Activated CD4-positive, CD25-positive, alpha-beta regulatory T cell treated with anti-CD3 and anti-CD28 coated beads, Interleukin-2, amount 50 U/mL, for 72 hours (primary cell): ENCODE data around the gene GLYATL1B.
"Not testable (repeated sequence)": the region's sequence is repeated elsewhere in the genome, so short reads cannot be mapped to it uniquely, and the experiment has no call there.

Experiments
- DNase-seq: peaks from one replicate; pipeline ENCODE4 v3.0.0; 2021

The GLYATL1B gene

DNA sequence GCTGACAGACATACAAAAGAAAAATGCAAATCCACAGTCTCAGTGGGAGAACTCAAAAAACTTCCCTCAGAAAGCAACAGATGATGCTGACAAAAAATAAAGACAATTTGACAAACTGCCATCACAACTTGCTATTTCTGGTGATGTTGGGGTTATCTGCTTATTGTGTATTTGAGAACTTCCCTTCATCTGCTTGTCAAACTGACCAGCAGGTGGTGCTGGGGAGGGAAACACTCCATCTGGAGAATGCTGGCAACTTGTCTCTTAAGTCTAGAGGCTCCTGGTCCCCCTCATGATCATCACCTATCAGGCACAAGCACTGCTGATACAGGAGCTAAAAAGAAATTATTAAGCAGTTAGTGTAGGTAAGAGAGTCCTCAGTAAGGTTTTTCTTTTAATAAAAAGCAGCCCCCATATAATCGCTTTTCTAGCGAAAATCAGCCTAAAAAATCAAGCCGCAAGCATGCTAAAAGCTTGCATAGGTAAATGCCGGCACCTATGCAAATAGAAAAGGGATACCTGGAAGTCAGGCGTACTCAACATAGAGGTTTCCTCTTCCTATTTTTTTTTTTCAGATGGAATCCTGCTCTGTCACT is 11.1 kb downstream of the GLYATL1B start:
- DNase-seq: peak; percentile 48

DNA sequence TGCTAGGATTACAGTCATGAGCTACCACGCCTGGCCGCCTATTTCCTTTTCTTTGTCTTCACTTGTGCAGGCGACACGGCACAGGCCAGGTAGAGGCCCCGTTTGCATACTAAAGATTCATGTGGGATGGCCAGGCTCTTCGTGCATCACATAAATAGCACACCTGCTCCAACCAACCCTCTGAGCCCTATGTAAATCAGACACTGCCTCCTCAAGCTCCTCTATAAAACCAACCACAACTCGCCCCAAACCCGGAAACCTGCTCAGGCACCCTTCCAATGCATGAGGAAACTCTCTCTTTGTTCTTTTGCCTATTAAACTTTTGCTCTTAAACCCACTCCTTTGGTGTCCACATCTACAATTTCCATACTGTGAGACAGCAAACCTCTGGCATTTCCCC is 11.8 kb downstream of the GLYATL1B start:
- not testable (repeated sequence) for DNase-seq

DNA sequence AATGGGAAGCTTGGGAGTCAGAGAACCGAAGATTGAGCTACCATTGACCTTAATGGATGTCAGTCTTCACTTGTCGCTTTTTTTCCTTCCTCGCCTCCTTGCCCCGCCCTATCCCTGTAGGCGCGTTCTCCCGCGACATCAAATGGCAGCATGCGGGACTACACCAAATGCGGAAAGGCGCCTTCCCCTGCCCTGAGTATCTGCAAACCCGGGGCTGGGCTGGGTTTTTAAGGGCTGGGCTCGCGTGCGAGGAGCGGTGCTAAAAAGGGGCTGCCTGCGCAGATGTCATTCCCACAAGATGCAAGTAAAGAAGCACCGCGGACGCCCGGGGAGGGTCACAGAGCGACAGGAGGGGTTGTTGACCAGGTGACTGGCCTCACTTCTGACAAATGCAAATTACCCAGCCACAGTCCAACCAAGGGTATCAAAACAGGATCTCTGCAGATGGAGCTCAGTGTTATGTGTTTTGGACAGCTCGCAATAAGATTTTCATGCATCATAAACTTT is 16.2 kb downstream of the GLYATL1B start:
- DNase-seq: peak; percentile 46

DNA sequence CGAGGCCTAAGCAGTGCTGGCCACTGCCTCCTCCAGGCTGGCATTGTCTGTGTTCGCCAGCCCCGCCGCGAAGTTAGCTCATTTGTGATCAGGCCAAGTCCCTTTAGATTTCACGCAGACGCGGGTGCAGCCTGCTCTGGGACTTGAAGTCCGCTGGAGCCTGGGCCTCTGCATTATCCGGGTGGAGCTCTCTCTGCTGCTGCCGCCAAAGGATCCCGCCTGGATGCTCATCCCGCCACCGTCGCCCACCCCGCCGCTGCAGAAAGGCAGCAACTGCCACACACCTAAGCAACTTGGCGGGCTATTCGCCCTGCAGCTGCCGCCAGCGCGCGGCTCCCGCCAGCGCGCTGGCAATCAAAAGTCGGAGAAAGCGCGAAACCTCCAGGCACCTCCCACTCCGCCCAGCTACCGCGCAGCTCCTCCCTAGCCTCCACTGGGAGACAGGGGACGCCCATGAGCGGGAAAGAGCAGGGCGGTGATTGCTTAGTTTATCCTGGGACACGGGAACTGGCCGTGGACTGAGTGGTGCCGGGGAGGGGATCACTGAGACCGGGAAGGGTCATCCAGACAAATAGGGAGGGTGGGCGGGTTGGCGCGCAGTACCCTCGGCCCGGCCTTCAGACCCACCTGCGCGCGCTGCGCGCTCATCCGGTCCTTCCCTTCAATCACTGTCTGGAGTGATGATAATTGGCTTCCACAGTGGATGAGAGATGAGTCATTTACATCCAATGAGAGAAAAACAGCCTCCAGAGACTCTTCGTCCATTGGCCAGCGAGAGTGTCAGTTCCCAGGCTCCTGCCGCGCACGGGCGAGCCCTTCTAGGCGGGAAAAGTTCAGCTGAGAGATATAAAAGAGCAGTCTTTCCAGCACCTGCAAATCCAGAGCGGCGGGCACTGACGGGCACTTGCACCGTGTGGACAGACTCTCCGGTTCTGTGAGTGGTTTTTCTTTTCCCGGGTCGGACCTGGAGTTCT is 20.5 kb downstream of the GLYATL1B start, which contains the start of gene FAM111B:
Gene FAM111B (plus strand): TSS at position 875 of the 974 bp plus-strand sequence. CDS start 2,389 bp downstream, outside the sequence.
- DNase-seq: peak; percentile 67

DNA sequence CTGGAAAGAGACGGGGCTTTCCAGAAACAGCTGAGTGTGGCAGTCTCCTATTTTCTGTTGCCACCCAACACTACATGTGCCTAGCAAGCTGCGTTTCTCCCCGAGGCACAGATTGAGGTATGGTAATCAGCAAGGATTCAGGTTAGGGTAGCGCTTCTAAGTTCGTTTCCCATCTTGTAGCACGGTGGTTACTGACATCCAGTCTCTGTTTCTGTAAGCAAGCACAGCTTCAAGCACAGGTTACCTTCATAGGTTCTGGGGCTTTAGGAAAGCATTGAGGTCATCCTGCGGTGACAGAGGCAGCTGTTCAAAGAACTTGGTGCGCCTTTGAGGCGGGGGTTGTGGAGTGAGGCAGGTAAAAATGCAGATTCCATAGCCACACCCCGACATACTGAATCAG is 21.6 kb downstream of the GLYATL1B start:
- DNase-seq: not testable (repeated sequence)

DNA sequence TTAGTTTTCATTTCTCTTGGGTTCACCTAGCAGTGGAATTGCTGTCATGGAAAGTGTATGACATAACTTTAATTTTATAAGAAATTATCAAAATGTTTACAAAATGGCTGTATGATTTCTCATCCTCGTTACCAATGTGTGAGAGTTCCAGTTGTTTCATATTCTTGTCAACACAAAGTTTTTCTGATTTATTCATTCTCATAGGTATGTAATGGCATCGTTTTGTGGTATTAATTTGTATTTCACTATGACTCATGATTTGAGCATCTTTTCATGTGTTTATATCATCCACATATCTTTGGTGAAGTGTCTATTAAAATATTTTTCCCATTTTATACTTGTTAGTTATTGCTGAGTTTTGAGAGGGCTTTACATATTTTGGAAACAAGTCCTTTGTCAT is 26.4 kb downstream of the GLYATL1B start:
- no peak for DNase-seq

DNA sequence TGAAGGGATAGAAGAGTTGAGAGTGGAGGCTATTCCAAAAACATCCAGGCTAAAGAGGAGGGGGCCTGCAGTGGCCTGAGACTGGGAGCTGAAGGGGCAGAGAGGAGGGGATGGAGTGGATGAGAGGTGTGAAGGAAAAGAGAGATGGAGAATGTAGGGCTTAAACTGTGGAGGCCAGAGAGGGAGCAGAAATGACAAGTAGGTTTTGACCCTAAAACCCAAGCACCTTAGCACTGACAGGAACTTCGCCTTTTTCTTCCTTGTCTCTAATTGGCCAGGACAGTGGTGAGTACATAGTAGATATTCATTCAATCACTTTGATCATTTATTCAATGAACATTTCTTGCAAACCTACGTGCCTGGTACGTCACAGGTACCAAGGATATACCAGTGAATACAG is 28.2 kb downstream of the GLYATL1B start:
- no peak for DNase-seq

DNA sequence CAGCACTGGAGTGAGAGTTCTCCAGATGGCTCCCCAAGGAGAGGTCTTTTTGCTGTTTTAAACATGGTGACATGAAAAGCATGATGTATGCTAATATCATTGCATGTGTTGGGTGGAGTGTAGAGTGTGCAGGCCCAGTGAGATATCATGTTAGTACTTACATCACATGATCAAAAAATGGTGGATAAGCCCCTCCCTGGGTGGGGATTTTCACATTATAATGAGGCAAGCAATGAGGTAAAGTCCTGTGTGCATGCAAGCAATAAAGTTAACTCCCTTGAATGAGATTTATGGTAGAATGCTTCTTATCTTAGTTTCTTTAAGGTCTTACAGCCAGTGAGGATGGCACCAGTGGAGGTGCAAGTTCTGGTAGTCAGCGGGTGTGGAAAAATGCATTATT is 29.4 kb downstream of the GLYATL1B start:
- DNase-seq: no peak

DNA sequence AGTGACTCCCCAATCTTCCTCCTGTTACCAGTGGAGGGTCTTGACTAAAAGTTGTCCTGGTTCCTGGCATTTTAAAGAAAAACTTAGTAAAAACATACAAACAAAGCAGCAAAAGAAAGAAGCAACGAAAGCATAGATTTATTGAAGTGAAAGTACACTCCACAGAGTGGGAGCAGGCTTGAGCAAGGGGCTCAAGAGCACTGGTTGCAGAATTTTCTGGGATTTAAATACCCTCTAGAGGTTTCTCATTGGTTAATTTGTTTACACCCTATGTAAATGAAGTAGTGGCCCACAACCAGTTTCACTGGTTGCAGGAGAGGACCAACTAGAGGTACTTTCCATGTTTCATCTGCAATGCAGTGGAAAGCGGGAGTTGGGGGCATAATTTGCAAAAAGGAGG is 31.7 kb downstream of the GLYATL1B start:
- DNase-seq: no peak

DNA sequence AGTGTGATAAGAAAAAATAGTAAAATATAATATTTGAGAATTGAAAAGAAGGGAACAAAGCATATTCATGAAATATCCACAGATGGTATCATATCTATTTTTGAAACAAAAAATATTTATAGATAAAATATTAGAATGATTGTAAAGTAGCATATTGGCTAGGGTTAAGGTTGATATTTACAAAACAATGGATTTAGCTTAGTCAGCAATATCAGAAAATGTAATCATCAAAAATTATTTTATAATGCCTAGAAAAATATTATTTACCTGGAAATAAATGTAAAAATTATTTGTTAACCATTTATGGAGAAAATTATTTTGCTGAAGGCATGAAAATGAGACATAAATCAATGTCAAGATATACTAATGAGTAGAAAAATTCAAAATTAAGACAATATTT is 33.7 kb downstream of the GLYATL1B start:
- no peak for DNase-seq

DNA sequence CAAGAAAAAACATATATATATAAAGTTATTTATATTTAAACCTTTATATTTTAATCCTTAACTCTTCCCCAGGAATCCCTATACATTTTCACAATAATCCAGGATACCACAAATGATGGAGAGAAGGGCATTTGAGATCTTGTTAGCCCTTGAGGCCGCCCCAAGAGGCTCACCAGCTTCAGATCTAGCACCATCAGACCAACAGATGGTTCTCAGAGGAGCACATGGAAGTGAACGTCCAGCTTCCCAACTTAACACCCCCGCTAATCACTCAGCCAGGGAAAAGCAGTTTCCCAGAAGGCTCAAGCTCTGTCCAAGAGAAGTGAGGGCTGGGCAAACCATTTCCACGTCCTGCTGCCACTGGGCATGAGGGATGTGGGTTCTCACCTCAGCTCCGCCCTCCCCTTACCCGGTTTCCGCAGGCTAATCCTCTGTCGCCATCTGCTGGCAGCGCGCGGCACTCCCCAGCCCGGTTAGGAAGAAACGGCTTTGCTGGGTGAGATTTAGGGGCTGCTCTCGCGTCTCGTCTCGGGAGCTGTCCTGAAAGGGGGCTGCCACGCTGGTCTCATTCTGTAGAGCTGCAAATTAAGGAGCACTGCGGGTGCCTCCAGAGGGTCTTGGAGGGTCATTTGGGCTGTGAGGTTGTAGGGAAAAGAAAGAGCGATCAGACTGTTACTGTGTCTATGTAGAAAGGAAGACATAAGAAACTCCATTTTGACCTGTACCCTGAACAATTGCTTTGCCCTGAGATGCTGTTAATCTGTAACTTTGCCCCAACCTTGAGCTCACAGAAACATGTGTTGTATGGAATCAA is 49.7 kb downstream of the GLYATL1B start:
- DNase-seq: peak; percentile 91

DNA sequence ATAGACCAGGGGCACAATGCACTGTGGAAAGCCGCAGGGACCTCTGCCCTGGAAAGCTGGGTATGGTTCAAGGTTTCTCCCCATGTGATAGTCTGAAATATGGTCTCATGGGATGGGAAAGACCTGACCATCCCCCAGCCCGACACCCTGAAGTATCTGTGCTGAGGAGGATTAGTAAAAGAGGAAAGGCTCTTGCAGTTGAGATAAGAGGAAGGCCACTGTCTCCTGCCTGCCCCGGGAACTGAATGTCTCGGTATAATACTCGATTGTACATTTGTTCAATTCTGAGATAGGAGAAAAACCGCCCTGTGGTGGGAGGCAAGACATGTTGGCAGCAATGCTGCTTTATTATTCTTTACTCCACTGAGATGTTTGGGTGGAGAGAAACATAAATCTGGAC is 50.4 kb downstream of the GLYATL1B start:
- not testable (repeated sequence) for DNase-seq

DNA sequence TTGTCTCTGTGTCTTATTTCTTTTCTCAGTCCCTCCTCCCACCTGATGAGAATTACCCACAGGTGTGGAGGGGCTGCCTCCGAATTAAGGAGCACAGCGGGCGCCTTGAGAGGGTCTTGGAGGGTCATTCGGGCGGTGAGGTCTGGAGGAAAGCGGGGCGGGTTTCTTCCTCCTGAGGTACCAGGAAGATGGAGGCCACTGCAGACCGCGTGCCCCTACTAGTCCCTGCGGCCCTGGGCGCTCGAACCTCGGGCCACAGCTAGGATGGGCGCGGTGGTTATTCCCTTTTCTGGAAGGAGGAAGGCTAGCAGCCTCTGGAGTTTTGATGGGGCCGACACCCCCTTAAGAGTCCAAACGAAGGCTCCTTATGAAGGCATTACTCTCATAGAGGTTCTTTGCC is 51.1 kb downstream of the GLYATL1B start:
- DNase-seq: no peak

DNA sequence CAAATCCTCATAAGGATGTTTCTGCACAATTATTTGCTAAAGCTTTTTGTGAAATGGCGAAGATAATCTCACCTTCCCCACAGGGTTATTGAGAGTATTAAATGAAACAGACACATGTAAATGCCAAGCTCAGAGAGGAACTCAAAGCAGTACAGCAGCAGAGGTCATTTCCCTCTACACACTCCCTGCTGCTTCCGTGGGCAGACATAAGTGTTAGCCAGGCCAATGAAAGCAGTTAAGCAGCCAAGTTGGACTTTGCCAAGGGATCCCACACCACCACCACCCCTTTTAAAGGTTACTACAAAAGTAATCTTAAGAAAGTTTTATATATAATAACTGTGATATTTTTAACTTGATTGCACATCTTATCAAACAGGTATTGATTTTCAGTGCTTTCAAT is 52.5 kb downstream of the GLYATL1B start:
- no peak for DNase-seq

DNA sequence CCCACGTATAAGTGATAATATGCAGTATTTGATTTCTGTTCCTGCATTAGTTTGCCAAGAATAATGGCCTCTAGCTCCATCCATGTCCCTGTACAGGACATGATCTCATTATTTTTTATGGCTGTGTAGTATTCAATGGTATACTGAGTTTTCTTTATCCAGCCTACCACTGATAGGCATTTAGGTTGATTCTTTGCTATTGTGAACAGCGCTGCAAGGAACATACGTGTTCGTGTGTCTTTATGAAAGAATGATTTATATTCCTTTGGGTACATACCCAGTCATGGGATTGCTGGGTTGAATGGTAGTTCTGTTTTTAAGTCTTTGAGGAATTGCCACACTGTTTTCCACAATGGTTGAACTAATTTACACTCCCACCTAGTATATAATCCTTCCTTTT is 55.1 kb downstream of the GLYATL1B start:
- DNase-seq: no peak

DNA sequence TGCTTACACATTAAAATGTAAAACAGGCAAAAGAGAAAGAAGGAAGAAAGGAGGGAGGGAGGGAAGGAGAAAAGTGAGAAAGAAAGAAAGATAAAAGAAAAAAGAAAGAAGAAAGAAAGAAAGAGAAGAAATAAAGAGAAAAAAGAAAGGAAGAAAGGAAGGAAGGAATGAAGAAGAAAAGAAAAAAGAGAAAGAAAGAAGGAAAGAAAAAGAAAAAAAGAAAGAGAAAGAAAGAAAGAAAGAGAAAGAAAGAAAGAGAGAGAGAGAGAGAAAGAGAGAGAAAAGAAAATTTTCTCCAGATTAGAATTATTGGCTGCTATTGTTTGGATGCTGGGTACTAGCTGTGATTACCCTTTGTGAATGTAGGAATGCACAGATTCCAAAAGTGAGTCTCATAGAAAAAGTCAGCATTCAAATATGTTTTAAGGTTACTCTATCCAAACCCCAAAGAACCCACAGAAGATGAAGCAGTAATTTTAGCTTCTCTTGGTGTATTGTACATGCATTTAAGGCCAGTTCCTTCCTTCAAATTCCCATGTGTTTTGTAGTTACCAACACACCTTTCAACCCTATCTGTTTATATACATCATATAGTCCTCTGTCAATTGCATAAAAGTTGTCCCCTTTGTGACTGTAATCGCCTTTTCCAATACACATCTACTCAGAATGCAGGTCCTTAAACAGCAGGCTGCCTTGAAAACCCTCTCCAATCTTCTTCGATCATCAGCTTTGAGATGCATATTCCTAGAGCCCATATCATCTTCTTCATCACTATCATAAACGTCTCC is 55.8 kb downstream of the GLYATL1B start:
- no peak for DNase-seq

DNA sequence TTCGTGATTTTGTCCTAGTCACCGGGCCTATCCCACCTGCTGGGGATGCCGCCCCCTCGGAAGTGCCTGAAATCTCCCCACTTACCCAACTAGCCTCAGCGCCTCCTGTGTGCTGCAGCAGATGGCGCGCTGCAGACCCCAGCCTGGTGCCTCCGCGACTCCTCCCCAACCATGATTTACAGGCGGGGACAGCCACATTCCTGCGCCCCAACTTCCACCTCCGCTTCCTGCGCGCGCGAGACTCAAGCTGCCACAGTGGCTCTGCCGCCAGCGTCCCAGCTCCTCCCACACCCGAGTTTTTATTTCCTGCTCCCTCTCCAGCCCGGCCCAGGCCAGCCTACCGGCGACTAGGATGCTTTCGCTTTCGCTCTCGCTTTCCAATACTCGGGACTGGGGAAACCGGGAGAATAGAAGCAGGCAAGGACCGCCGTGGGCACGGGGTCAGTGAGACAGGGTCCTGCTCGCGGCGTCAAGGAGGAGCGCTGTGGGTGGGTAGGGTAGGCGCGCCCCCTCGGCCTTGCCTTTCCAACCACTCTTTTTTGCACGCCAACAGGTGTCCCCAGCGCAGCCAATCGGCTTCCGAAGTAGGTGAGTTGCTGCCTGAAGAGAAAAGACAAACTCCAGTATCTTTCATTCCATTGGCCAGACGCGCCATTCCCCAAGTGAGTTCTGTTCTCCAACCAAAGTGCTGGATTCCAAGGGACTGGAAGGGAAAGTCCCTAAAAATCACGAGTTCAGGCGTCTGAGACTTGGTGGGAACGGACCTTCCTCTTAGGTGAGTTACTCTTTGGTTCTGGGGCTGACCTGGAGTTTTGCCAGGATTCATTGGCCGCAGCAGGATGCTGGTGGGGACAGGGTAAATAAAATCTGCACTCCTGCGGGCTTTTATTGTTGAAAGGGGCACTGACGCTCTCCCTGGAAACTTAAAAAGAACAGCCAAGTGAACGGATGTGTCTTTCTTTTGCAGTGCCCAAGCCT is 56.7 kb downstream of the GLYATL1B start, which contains the start of gene FAM111A:
Gene FAM111A (plus strand): TSS at position 327 of the 978 bp plus-strand sequence. CDS start 6,017 bp downstream, outside the sequence.
- DNase-seq: peak; percentile 79

DNA sequence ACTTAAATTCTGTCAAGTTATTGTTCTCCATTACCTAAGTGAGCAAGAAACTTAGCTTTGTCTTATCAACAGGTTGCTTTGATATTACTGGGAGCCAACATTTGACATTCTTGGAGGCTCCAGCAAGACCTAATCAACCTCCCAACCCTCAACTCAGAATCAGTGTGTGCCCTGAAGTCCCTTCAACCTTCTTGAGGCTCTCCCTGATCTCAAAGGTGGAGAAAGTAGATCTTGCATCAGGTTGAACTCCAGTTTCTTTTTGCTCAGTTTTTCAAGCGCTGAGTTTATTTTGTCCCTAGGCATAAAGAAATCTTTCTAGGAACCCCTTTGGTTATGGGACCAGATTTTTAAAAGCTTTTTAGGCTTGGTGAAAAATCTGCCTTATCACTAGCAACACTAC is 58.0 kb downstream of the GLYATL1B start:
- no peak for DNase-seq
